ENCODE measurements around the gene ENOX2. TPM values are rescaled to one million over a fixed set of nuclear protein-coding genes. Genes with fewer than 3 reads are reported as not detected.

The ENOX2 gene
- total RNA-seq, 1 donor from 2014 or later, result 13.6 TPM

DNA sequence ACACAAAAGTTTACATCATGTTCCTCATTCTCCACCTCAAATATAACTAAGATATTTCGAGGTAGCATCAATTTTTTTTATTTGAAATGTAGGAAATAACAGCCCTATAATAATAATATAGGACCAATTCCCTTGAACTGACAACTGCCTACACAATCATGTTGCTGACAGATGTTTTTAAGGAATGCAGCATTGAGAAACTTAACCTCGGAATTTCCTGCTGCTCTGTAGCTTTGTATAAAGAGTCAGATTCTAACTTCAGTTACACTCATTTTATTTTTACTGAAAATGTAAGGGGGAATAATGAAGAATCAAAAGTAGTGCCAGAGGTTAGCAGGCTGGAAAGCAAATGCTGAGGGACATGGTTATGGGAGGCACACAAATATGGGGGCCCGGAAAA is 265.4 kb downstream of the ENOX2 start:
- peaks cover 12% of the 10 kb centered on the region for H3K4me1 Mint-ChIP-seq (ENCODE audit: unreplicated experiment)
- TF ChIP-seq, protein P1, sequence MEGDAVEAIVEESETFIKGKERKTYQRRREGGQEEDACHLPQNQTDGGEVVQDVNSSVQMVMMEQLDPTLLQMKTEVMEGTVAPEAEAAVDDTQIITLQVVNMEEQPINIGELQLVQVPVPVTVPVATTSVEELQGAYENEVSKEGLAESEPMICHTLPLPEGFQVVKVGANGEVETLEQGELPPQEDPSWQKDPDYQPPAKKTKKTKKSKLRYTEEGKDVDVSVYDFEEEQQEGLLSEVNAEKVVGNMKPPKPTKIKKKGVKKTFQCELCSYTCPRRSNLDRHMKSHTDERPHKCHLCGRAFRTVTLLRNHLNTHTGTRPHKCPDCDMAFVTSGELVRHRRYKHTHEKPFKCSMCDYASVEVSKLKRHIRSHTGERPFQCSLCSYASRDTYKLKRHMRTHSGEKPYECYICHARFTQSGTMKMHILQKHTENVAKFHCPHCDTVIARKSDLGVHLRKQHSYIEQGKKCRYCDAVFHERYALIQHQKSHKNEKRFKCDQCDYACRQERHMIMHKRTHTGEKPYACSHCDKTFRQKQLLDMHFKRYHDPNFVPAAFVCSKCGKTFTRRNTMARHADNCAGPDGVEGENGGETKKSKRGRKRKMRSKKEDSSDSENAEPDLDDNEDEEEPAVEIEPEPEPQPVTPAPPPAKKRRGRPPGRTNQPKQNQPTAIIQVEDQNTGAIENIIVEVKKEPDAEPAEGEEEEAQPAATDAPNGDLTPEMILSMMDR (IDR thresholded peaks at IDR 0.05), result no peak
- H3K27me3 Mint-ChIP-seq (ENCODE audit: unreplicated experiment), result no peaks in the 10 kb centered on the region
- no peaks in the 10 kb centered on the region for H3K9me3 Mint-ChIP-seq (ENCODE audit: unreplicated experiment)
- no peak overlapping the region for H3K4me3 Mint-ChIP-seq (ENCODE audit: unreplicated experiment)
- peak overlapping the region; percentile 69 for H3K27ac Mint-ChIP-seq (ENCODE audit: unreplicated experiment)
- no peak for DNase-seq (ENCODE audit: extremely low spot score, unreplicated experiment)
- H3K36me3 Mint-ChIP-seq (ENCODE audit: unreplicated experiment), result peaks cover 8% of the 10 kb centered on the region

DNA sequence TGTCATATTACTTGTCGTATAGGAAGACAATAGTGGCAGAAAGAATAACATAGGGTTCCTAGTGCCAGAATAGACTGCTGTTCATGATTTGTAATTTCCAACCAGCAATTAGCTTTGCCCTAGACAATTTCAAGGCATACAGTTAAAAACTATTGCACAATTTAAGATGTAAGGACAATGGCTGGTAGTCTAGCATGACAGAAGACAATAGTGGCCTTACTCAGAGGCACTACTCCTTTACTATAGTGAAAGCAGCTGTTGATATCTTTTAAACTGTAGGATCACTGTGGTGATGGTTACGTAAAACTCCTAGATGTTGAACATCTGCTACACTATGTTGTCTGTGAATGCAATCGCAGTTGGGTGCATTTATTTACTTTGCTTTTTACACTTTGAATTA is 266.7 kb downstream of the ENOX2 start:
- H3K27me3 Mint-ChIP-seq (ENCODE audit: unreplicated experiment), result no peaks in the 10 kb centered on the region
- TF ChIP-seq, protein P1 (IDR thresholded peaks at IDR 0.05), result no peak
- DNase-seq (ENCODE audit: extremely low spot score, unreplicated experiment), result no peak
- peaks cover 12% of the 10 kb centered on the region for H3K4me1 Mint-ChIP-seq (ENCODE audit: unreplicated experiment)
- H3K27ac Mint-ChIP-seq (ENCODE audit: unreplicated experiment), result no peak overlapping the region
- H3K9me3 Mint-ChIP-seq (ENCODE audit: unreplicated experiment), result no peaks in the 10 kb centered on the region
- no peak overlapping the region for H3K4me3 Mint-ChIP-seq (ENCODE audit: unreplicated experiment)
- peaks cover 8% of the 10 kb centered on the region for H3K36me3 Mint-ChIP-seq (ENCODE audit: unreplicated experiment)

DNA sequence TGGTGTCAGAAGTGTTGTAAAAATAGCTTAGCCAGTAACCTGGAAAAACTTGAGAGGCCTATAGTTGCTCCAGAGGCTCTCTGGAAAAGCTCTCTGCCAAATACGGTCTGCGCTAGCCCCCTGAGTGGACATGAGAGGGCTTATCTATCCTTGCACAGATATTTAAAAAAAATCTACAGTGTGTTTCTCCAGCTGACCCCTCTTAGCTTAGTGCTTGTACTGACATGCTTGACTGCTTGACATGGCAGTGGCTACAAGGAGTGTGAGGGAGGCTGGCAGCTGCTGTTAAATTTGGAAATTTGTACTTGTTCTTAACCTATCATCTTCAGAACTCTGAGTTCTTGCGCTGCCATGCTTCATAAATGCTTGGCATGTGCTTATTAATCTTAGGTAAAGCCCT is 272.0 kb downstream of the ENOX2 start:
- H3K27ac Mint-ChIP-seq (ENCODE audit: unreplicated experiment), result no peak overlapping the region
- no peaks in the 10 kb centered on the region for H3K9me3 Mint-ChIP-seq (ENCODE audit: unreplicated experiment)
- H3K27me3 Mint-ChIP-seq (ENCODE audit: unreplicated experiment), result no peaks in the 10 kb centered on the region
- TF ChIP-seq, protein P1 (IDR thresholded peaks at IDR 0.05), result no peak
- H3K36me3 Mint-ChIP-seq (ENCODE audit: unreplicated experiment), result peaks cover 11% of the 10 kb centered on the region
- no peak overlapping the region for H3K4me3 Mint-ChIP-seq (ENCODE audit: unreplicated experiment)
- DNase-seq (ENCODE audit: extremely low spot score, unreplicated experiment), result no peak
- peaks cover 5% of the 10 kb centered on the region for H3K4me1 Mint-ChIP-seq (ENCODE audit: unreplicated experiment)

DNA sequence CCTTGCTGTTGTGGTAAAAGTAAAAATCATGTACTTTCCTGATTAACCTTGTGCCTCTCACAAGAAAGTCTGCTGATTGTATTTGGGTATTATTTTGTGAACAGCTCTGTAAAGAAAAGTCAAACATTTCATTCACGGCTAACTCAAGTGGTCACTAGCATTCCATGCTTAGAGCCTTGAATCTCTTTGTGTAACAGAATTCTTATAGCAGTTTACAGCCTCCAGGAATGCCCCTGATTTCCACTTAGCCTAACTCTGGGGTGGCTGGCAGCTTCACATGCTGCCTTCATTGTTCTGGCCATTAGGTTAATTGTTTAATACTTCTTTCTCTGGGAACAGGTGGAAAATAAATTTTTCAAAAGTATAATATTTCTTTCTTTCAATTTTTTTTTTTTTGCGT is 274.5 kb downstream of the ENOX2 start:
- H3K27me3 Mint-ChIP-seq (ENCODE audit: unreplicated experiment), result no peaks in the 10 kb centered on the region
- H3K4me1 Mint-ChIP-seq (ENCODE audit: unreplicated experiment), result peaks cover 4% of the 10 kb centered on the region
- H3K9me3 Mint-ChIP-seq (ENCODE audit: unreplicated experiment), result no peaks in the 10 kb centered on the region
- no peak for DNase-seq (ENCODE audit: extremely low spot score, unreplicated experiment)
- no peak overlapping the region for H3K27ac Mint-ChIP-seq (ENCODE audit: unreplicated experiment)
- H3K36me3 Mint-ChIP-seq (ENCODE audit: unreplicated experiment), result peaks cover 3% of the 10 kb centered on the region
- no peak overlapping the region for H3K4me3 Mint-ChIP-seq (ENCODE audit: unreplicated experiment)
- TF ChIP-seq, protein P1 (IDR thresholded peaks at IDR 0.05), result no peak

DNA sequence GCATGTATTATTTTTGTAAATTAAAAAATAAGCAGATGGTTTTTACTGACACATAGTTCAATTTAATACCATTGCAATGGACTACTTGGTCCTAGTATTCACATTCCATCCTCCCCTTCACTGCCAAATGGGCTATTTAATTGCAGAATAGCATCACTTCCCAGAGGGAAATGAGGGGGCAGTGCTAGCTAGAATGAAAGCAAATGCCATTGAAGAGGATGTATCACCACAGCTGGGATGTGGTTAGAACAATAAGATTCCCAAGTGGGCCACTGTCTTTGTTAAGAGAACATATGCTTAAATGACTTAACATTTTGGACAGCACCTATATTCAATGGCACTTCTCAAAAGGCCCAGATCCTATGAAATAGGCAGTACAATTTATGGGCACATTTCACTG is 276.5 kb downstream of the ENOX2 start:
- H3K4me3 Mint-ChIP-seq (ENCODE audit: unreplicated experiment), result no peak overlapping the region
- no peaks in the 10 kb centered on the region for H3K4me1 Mint-ChIP-seq (ENCODE audit: unreplicated experiment)

More for the DNA sequence above, 276.5 kb downstream of the ENOX2 start:
- Mint-ChIP-seq H3K27me3 (ENCODE audit: unreplicated experiment) (no peaks in the 10 kb centered on the region), H3K9me3 (ENCODE audit: unreplicated experiment) (no peaks in the 10 kb centered on the region), H3K27ac (ENCODE audit: unreplicated experiment) (no peak overlapping the region), H3K36me3 (ENCODE audit: unreplicated experiment) (peaks cover 3% of the 10 kb centered on the region)
- no peak for DNase-seq (ENCODE audit: extremely low spot score, unreplicated experiment)
- TF ChIP-seq, protein P1 (IDR thresholded peaks at IDR 0.05), result no peak

All from osteocyte (in vitro differentiated cells).